MG63 (cell line): ENCODE results near the gene BEGAIN. TPM values are rescaled to one million over a fixed set of nuclear protein-coding genes. Genes with fewer than 3 reads are reported as not detected.

Source experiments
- DNase-seq: peaks from one replicate; pipeline ENCODE4 v3.0.0-alpha.2; 2020
- H3K27me3 ChIP-seq: fragments of 250-450 bp; sonication (Bioruptor Pico); 2 replicates; pipeline ENCODE4 v1.5.1; 2020; ENCODE audit warnings: mild to moderate bottlenecking, moderate library complexity
- H3K36me3 ChIP-seq: fragments of 250-450 bp; sonication (Bioruptor Pico); 2 replicates; pipeline ENCODE4 v1.5.1; 2020; ENCODE audit warnings: mild to moderate bottlenecking, moderate library complexity
- H3K4me3 ChIP-seq: fragments of 250-450 bp; sonication (Bioruptor Pico); 2 replicates; pipeline ENCODE4 v1.5.1; 2020; ENCODE audit warnings: mild to moderate bottlenecking, moderate library complexity
- H3K9me3 ChIP-seq: fragments of 250-450 bp; sonication (Bioruptor Pico); 2 replicates; pipeline ENCODE4 v1.5.1; 2020; ENCODE audit warnings: mild to moderate bottlenecking, moderate library complexity
- total RNA-seq: library from RNA; depleted of rRNA; stranded (reverse); fragments of >200 nt; shearing (Covaris generic); gene quantifications from 2 replicates; pipeline ENCODE4 v1.2.3, GENCODE V29; 2014; ENCODE audit warnings: low replicate concordance

BEGAIN gene
- total RNA-seq, 1 experiment from 2014 or later = 2.3 TPM

- no peak overlapping the region for H3K4me3 ChIP-seq
- H3K9me3 ChIP-seq = no peaks in the 10 kb centered on the region
- no peaks in the 10 kb centered on the region for H3K36me3 ChIP-seq
- no peak for DNase-seq
- no peaks in the 10 kb centered on the region for H3K27me3 ChIP-seq
These were observed 31.1 kb upstream of the BEGAIN start for GRCh38 chr14:100618318-100618693.

DNA sequence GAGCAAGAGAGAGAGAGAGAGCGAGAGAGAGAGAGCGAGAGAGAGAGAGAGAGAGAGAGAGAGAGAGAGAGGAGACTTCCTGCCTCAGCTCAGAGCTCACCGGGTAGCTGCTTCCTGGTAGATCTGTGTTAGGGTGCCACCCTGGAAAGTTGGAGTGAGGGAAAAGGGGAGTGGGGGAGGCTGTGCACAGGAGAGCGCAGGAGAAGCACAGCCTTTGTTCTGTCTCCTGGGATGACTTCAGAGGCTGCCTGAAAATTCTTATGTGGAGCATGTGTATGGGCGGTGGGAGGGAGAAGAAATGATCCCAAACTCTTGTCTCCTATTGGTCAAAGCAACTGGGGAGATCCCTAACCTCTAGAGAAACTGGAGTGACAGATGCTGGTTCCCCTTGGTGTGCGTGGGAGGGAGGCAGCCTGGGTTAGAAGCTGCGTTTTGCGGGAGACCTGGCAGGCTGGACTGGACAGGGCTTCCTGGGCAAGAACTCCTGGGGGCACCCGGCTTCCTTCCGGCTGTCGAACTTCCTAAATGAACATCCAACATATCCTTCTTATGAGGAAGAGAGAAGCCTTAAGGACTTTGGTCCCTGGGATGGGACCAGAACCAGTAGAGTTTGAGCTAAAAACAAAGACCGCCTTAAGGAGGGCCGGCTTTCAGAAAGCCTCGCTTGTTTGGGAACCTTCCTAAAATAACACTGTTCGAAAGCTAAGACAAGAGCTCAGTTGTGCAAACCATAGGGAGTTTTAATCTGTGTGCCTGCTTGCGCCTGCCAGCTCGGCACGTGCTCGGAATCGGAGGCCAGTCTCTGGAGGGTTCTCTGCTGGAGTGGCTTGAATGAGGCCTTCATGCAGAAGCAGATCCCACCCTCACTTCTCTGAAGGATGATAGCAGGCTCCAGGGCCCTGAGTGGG, 30.4 kb upstream of the BEGAIN start:
- Histone ChIP-seq H3K36me3 (no peaks in the 10 kb centered on the region), H3K9me3 (no peaks in the 10 kb centered on the region), H3K4me3 (no peak overlapping the region), H3K27me3 (no peaks in the 10 kb centered on the region)
- DNase-seq = no peak

DNA sequence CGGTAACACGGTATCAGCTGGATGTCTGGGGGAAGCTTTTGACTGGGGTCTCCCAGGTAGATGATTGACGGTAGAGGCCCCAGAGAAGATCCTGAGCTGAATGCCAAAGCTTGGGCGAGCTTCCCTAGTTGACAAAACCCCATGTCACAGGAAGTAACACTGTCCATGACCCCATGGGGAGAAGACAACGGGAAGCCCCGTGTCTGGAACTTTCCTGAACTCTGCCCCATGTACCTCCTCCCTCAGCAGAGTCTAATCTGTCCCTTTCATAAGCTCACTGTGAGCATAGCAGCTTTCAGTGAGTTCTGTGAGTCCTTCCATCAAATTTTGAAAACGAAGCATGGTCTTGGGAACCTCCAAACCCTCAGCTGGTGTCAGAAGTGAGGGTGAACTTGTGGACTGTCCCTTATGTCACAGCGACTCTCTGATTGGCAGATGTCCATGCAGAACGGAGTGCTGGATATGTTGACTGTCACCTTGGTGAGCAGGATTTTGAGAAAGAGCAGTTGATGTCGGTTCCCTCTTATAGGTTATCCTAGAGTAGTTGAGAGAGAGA, 29.7 kb upstream of the BEGAIN start:
- no peaks in the 10 kb centered on the region for H3K27me3 ChIP-seq
- DNase-seq = no peak
- no peaks in the 10 kb centered on the region for H3K9me3 ChIP-seq
- H3K4me3 ChIP-seq = no peak overlapping the region
- H3K36me3 ChIP-seq = no peaks in the 10 kb centered on the region

DNA sequence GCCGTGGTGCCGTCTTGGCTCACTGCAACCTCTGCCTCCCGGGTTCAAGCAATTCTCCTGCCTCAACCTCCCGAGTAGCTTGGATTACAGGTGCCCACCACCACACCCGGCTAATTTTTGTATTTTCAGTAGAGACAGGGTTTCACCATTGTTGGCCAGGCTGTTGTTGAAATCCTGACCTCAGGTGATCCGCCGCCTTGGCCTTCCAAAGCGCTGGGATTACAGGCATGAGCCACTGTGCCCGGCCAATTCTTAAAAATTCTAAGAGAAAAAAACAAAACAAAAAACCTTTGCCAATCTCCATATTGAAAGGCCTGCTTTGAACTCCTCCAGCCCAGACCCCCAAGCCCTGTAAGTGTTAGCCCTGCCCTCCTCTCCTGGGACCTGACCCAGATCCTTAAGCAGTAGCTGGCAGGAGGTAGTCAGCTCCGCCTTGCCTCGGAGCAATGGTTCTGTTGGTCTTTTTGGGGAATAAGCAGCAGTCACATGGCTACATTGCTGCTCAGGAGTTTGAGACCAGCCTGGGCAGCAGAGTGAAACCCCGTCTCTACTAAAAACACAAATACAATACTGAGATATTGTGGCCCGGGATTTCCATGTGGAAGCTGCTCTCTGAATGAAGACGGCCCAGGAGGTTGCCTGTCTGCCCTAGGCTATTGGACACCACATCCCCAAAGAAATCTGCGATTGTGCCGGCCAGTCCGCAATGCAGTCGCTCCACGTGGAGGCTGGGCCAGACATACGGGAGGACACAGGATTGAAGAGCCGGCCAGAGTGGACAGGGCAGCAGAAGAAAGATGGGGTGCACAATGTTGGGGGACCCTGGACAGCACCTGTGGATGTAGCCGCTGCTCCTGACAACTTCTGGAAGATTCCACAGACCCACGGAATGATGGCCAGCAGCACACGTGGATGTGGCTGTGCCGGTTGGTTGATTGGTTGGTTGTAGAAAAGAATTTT, 28.8 kb upstream of the BEGAIN start:
- Histone ChIP-seq H3K27me3 (no peaks in the 10 kb centered on the region), H3K4me3 (no peak overlapping the region), H3K9me3 (no peaks in the 10 kb centered on the region), H3K36me3 (no peaks in the 10 kb centered on the region)
- no peak for DNase-seq

DNA sequence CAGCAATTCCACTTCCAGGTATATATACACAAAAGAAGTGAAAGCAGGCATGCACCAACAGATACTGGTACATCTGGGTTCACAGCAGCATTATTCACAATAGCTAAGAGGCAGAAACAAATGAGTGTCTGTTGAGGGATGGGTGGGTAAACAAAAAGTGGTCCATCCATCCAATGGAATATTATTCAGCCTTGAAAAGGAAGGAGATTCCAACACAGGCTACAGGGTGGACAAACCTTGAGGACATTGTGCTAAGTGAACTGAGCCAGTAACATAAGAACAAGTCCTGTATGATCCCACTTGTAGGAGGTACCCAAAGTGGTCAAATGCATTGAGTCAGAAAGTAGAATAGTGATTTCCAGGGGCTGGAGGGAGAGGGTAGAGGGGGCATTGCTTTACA, 27.6 kb upstream of the BEGAIN start:
- Histone ChIP-seq H3K36me3 (no peaks in the 10 kb centered on the region), H3K27me3 (no peaks in the 10 kb centered on the region), H3K4me3 (no peak overlapping the region), H3K9me3 (no peaks in the 10 kb centered on the region)
- no peak for DNase-seq

DNA sequence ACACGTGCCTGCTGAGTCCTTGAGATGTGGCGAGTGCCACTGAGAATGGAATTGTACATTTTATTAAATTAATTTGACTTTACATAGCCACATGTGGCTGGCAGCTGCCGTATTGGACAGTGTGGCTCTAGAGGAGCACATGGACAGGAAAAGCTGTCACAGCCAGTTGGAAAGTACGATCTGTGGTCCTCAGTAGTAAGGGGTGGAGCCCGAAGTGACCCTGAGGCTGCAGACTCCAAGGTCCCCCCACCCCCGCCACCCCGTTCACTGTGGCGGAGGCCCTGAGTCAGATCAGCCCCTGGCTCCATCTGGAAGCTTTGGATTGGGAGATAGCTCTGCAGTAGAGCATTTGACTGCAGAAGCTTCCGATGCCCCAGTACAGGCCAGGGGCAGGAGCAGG, 25.8 kb upstream of the BEGAIN start:
- DNase-seq = no peak

DNA sequence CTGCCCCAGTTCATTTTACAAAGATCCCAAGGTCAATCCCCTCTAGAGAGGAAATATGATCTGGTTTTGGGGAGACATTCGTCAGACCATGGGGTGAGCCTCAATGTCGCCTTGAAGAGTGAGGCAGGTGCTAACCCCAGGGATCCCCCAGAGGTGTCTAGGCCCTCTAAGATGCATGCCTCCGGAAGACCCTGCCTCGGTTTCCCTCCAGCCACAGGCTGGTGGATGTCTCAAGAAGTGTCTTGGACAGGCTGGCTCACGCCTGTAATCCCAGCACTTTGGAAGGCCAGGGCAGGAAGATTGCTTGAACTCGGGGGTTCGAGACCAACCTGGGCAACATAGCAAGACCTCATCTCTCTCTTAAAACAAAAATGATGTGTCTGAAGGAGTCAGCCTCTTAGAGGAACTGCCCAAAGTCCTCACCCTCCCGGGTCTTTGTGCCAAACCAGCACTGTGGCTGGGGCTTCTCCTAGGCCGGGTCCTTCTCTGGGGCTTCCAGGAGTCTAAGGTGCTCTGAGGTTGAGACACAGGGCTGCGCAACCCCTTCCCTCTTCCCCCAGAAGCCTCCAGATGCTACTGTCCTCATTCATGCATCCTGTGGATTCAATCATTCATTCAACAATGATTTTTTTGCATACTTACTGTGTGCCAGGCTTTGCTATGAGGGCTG, 24.7 kb upstream of the BEGAIN start:
- Histone ChIP-seq H3K36me3 (no peaks in the 10 kb centered on the region), H3K9me3 (no peaks in the 10 kb centered on the region), H3K27me3 (no peaks in the 10 kb centered on the region), H3K4me3 (no peak overlapping the region)
- DNase-seq = no peak

More for the DNA sequence above, 25.8 kb upstream of the BEGAIN start:
- no peaks in the 10 kb centered on the region for H3K27me3 ChIP-seq
- no peak overlapping the region for H3K4me3 ChIP-seq
- H3K36me3 ChIP-seq = no peaks in the 10 kb centered on the region
- no peaks in the 10 kb centered on the region for H3K9me3 ChIP-seq

- DNase-seq = peak; percentile 65
- Histone ChIP-seq H3K27me3 (no peaks in the 10 kb centered on the region), H3K36me3 (no peaks in the 10 kb centered on the region)
These were observed 23.4 kb upstream of the BEGAIN start for GRCh38 chr14:100610511-100611217.

GRCh38 chr14:100609941-100610391, 22.7 kb upstream of the BEGAIN start:
- no peaks in the 10 kb centered on the region for H3K9me3 ChIP-seq
- no peak for DNase-seq
- no peak overlapping the region for H3K4me3 ChIP-seq

More at GRCh38 chr14:100610511-100611217, 23.4 kb upstream of the BEGAIN start:
- Histone ChIP-seq H3K4me3 (no peak overlapping the region), H3K9me3 (no peaks in the 10 kb centered on the region)

GRCh38 chr14:100609331-100609870, 22.2 kb upstream of the BEGAIN start:
- Histone ChIP-seq H3K9me3 (no peaks in the 10 kb centered on the region), H3K27me3 (no peaks in the 10 kb centered on the region), H3K4me3 (no peak overlapping the region), H3K36me3 (no peaks in the 10 kb centered on the region)
- DNase-seq = no peak

More at GRCh38 chr14:100609941-100610391, 22.7 kb upstream of the BEGAIN start:
- no peaks in the 10 kb centered on the region for H3K36me3 ChIP-seq
- H3K27me3 ChIP-seq = no peaks in the 10 kb centered on the region

- Histone ChIP-seq H3K9me3 (no peaks in the 10 kb centered on the region), H3K27me3 (no peaks in the 10 kb centered on the region), H3K36me3 (no peaks in the 10 kb centered on the region), H3K4me3 (no peak overlapping the region)
- no peak for DNase-seq
These were observed 21.5 kb upstream of the BEGAIN start for GRCh38 chr14:100608586-100609330.

DNA sequence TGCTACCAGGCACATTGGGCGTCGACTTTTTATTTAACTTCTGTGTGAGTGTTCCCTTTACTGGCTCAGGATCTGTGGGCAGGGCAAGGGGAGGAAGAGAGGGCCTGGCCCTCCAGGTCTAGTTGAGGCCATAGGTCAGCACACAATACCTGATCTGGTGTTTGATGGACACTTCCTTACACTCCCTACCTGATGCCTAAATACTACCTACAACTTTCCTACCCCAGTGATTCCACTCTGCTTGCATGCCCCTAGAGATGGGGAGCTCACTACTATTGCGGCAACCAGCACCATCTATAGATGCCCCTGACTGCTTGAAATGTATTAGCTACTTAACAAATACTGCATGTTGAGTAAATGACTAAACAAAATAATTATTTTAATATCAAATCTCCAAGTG, 20.8 kb upstream of the BEGAIN start:
- no peaks in the 10 kb centered on the region for H3K27me3 ChIP-seq
- no peak for DNase-seq
- no peaks in the 10 kb centered on the region for H3K9me3 ChIP-seq
- H3K4me3 ChIP-seq = no peak overlapping the region
- no peaks in the 10 kb centered on the region for H3K36me3 ChIP-seq

DNA sequence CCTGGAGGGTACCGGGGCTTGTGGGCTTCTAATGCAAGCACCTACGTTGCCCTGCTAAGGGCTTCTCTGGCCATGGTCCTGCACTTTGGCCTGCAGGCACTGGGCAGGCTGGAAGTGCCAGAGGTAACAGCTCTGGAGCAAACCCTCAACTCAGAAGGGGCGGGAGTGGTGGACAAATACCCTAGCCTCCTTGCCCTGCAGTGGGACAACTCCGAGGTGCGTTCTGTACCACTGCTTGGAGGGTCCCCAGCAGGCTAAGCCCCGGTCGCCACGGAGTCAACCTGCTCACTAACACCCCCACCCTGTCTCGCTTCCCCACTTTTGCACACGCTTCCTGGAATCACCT, 20.4 kb upstream of the BEGAIN start:
- no peak overlapping the region for H3K4me3 ChIP-seq
- DNase-seq = no peak
- no peaks in the 10 kb centered on the region for H3K36me3 ChIP-seq
- H3K9me3 ChIP-seq = no peaks in the 10 kb centered on the region
- H3K27me3 ChIP-seq = no peaks in the 10 kb centered on the region

DNA sequence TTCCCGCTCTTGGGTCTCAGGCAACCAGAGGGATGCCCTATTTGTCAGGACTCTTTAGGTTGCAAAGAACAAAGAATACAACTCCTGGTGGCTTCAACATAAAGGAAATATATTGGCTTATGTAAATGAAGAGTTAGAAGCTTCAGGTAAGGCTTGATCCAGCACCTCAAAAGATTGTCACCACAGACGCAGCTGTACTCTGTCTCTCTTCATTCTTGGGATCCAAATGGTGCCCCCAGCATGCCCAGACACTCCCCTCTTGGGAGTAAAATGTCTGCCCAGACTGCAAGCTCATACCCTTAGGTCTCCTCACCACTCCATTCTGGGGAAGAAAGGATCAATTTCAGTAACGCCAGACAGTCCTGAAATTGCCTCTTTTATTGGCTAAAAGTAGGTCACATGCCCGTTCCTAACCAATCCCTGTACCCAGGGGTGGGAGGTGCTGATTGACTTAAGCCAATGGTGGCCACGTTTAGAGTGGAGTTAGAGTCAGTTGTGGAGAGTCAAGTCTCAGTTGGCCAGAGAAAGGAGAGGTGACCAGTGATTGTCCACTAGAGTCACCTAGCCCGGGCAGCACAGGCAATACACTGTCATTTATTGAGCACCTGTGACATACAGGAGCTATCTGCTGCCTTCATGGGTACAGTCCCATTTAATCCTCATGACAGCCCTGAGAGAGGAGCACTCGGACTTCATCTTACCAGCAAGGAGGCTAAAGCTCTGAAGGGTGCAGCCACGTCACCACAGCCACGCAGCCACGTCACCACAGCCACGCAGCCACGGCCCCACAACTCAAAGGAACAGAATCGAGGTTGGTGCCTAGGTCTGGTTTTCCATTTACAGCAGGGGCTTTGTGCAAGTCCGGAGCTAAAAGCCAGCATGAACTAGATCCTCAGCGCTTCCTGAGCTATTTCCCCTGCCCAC, 19.7 kb upstream of the BEGAIN start:
- H3K27me3 ChIP-seq = no peaks in the 10 kb centered on the region
- no peak for DNase-seq
- H3K36me3 ChIP-seq = no peaks in the 10 kb centered on the region
- H3K4me3 ChIP-seq = no peak overlapping the region
- no peaks in the 10 kb centered on the region for H3K9me3 ChIP-seq
